Thyroid gland (tissue), 4 donors: ENCODE results near the gene CCDC92. TPM values are rescaled to one million over a fixed set of nuclear protein-coding genes. Genes with fewer than 3 reads are reported as not detected.

Source experiments
- small RNA-seq: library from RNA; depleted of rRNA; stranded (forward); fragments of <200 nt; gene quantifications from one replicate; pipeline ENCODE3, GENCODE V24; 2016
- total RNA-seq, 4 donors: library from RNA; depleted of rRNA; stranded (reverse); fragments of >200 nt; gene quantifications; one replicate each; pipeline ENCODE4 v1.2.3, GENCODE V29; 2016

Gene CCDC92
- total RNA-seq, 4 donors from 2014 or later = 26.6 to 47.0 (median 39.1) TPM

Small RNAs within 50 kb of the gene (small RNA-seq; reads per million reads assigned to genes)
- gene AC068790.4 (not detected), gene AC068790.6 (not detected)

Other genes starting within 250 kb of the CCDC92 start
- under 1 TPM in 3 of 4 donors, not detected in 1; 0.10 to 0.33 (median 0.27) TPM for gene DNAH10, start 210.5 kb downstream of the CCDC92 start, total RNA-seq
- gene ZNF664, start 384 bp upstream of the CCDC92 start, total RNA-seq = 100 to 1,000 TPM; 120 to 187 (median 138) TPM